ENCODE measurements around the gene UBA52.

DNA sequence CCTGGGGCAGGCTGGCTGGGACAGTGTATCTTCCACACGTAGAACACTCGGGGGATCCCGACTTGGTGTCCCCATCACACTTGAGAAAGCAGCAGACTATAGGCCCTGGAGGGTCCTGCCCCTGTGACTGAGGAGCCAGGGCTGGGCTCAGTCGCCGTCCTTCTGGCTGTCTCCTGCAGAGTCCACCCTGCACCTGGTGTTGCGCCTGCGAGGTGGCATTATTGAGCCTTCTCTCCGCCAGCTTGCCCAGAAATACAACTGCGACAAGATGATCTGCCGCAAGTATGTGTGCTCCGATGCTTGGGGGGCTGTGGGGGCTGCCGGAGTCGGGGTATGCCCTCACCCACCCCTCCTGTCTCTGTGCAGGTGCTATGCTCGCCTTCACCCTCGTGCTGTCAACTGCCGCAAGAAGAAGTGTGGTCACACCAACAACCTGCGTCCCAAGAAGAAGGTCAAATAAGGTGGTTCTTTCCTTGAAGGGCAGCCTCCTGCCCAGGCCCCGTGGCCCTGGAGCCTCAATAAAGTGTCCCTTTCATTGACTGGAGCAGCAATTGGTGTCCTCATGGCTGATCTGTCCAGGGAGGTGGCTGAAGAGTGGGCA lies 3.1 kb downstream of the UBA52 start:
- TF ChIP-seq, protein P1, sequence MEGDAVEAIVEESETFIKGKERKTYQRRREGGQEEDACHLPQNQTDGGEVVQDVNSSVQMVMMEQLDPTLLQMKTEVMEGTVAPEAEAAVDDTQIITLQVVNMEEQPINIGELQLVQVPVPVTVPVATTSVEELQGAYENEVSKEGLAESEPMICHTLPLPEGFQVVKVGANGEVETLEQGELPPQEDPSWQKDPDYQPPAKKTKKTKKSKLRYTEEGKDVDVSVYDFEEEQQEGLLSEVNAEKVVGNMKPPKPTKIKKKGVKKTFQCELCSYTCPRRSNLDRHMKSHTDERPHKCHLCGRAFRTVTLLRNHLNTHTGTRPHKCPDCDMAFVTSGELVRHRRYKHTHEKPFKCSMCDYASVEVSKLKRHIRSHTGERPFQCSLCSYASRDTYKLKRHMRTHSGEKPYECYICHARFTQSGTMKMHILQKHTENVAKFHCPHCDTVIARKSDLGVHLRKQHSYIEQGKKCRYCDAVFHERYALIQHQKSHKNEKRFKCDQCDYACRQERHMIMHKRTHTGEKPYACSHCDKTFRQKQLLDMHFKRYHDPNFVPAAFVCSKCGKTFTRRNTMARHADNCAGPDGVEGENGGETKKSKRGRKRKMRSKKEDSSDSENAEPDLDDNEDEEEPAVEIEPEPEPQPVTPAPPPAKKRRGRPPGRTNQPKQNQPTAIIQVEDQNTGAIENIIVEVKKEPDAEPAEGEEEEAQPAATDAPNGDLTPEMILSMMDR (conservative IDR thresholded peaks at IDR 0.05; ENCODE audit: low read depth in 2 of 2): no peak
- no peak for TF ChIP-seq STAT1 (IDR thresholded peaks at IDR 0.05; ENCODE audit: unreplicated experiment)
- TF ChIP-seq EZH2phosphoT487 (IDR thresholded peaks at IDR 0.05; ENCODE audit: unreplicated experiment): no peak
- no peak for TF ChIP-seq CREB1 (CRISPR knock-in tag; IDR thresholded peaks at IDR 0.05; ENCODE audit: low read depth)
- TF ChIP-seq, protein P2, sequence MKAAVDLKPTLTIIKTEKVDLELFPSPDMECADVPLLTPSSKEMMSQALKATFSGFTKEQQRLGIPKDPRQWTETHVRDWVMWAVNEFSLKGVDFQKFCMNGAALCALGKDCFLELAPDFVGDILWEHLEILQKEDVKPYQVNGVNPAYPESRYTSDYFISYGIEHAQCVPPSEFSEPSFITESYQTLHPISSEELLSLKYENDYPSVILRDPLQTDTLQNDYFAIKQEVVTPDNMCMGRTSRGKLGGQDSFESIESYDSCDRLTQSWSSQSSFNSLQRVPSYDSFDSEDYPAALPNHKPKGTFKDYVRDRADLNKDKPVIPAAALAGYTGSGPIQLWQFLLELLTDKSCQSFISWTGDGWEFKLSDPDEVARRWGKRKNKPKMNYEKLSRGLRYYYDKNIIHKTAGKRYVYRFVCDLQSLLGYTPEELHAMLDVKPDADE (IDR thresholded peaks at IDR 0.05): no peak
- no peak for TF ChIP-seq POLR2AphosphoS5 (IDR thresholded peaks at IDR 0.05; ENCODE audit: low read depth)
- no peak for TF ChIP-seq EZH2 (IDR thresholded peaks at IDR 0.05; ENCODE audit: low read depth, unreplicated experiment)
- TF ChIP-seq, protein P3, sequence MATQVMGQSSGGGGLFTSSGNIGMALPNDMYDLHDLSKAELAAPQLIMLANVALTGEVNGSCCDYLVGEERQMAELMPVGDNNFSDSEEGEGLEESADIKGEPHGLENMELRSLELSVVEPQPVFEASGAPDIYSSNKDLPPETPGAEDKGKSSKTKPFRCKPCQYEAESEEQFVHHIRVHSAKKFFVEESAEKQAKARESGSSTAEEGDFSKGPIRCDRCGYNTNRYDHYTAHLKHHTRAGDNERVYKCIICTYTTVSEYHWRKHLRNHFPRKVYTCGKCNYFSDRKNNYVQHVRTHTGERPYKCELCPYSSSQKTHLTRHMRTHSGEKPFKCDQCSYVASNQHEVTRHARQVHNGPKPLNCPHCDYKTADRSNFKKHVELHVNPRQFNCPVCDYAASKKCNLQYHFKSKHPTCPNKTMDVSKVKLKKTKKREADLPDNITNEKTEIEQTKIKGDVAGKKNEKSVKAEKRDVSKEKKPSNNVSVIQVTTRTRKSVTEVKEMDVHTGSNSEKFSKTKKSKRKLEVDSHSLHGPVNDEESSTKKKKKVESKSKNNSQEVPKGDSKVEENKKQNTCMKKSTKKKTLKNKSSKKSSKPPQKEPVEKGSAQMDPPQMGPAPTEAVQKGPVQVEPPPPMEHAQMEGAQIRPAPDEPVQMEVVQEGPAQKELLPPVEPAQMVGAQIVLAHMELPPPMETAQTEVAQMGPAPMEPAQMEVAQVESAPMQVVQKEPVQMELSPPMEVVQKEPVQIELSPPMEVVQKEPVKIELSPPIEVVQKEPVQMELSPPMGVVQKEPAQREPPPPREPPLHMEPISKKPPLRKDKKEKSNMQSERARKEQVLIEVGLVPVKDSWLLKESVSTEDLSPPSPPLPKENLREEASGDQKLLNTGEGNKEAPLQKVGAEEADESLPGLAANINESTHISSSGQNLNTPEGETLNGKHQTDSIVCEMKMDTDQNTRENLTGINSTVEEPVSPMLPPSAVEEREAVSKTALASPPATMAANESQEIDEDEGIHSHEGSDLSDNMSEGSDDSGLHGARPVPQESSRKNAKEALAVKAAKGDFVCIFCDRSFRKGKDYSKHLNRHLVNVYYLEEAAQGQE (IDR thresholded peaks at IDR 0.05; ENCODE audit: unreplicated experiment): no peak
- no peak for TF ChIP-seq ZNF114 (CRISPR knock-in tag; IDR thresholded peaks at IDR 0.05)
